Adrenal gland (tissue), 12 donors: Measurements from ENCODE around the gene CHPT1. TPM values are rescaled to one million over a fixed set of nuclear protein-coding genes. Genes with fewer than 3 reads are reported as not detected.

Experiments
- DNase-seq, 7 donors: peaks; one replicate each; pipeline ENCODE4 v3.0.0-alpha.2; 2019 to 2020
- H3K27ac ChIP-seq, 5 donors: fragments of 200-600 bp; sonication (generic) in 4 of 5; 1 replicate in 3 of 5; 2 replicates in 2 of 5; pipeline versions ENCODE4 v1.5.1 to v1.8.0; 2016 to 2020; ENCODE audit warnings: mild to moderate bottlenecking in 1 of 5
- H3K27me3 ChIP-seq: fragments of 200-600 bp; 2 replicates; pipeline ENCODE4 v1.8.0; 2021
- H3K36me3 ChIP-seq, 2 donors: fragments of 200-600 bp; replicated peaks in 1 of 2; 1 replicate in 1 of 2; 2 replicates in 1 of 2; pipeline versions ENCODE4 v1.5.1 to v1.8.0; 2018 to 2022
- H3K4me1 ChIP-seq, 2 donors: fragments of 200-600 bp; replicated peaks in 1 of 2; 1 replicate in 1 of 2; 2 replicates in 1 of 2; pipeline versions ENCODE4 v1.5.1 to v1.8.0; 2018 to 2021
- H3K4me3 ChIP-seq, 4 donors: fragments of 200-600 bp; sonication (generic) in 3 of 4; one replicate each; pipeline ENCODE4 v1.5.1; 2016 to 2018
- H3K9me3 ChIP-seq, 3 donors: fragments of 200-600 bp; sonication (generic) in 1 of 3; replicated peaks in 1 of 3; 1 replicate in 2 of 3; 2 replicates in 1 of 3; pipeline versions ENCODE4 v1.5.1 to v1.8.0; 2016 to 2021
- POLR2A ChIP-seq, 2 donors: fragments of 450-650 bp; IDR thresholded peaks; one replicate each; pipeline ENCODE4 v1.6.1; 2017; ENCODE audit warnings: antibody characterized with exemption in 2 of 2, mild to moderate bottlenecking in 2 of 2, moderate library complexity in 1 of 2
- WGBS, 4 donors: extraction: QIAGEN DNeasy Blood & Tissue Kit in 2 of 4; methylation state at CpG; one replicate each; pipeline versions ENCODE4 v1.1.5 to v1.1.7; 2013 to 2017; 5-methylcytosine and 5-hydroxymethylcytosine counted together
- intact Hi-C, 2 donors: fragments of 100-400 bp; cut with DNase I; formaldehyde crosslinking; loops; one replicate each; pipeline versions ENCODE4 v1.14.1 to v1.15.0; 2022 to 2023
- polyA plus RNA-seq, 3 donors: library from polyadenylated mRNA; stranded (reverse); fragments of 200-250 nt in 2 of 3; fragments of 350-450 nt in 1 of 3; fragmentation: Illumina TruSeq in 1 of 3; extraction: RNeasy Lipid Tissue Mini Kit (QIAGEN cat#74804) in 1 of 3; gene quantifications; one replicate each; pipeline ENCODE4 v1.2.3, GENCODE V29; 2013 to 2014
- total RNA-seq, 9 donors: library from RNA; depleted of rRNA in 4 of 9; stranded (reverse); fragments of >200 nt in 4 of 9; fragments of 120-200 nt in 1 of 9; fragmentation: NEBNext Ultra II Directional in 1 of 9; extraction: Animal tissue kit (Norgen Biotek cat#: 25700) in 1 of 9; gene quantifications; one replicate each; pipeline versions ENCODE4 v1.1.0 to v1.2.4, GENCODE V29; 2013 to 2023
- TF ChIP-seq, protein P1 (sequence below), 6 experiments: fragments of 450-650 bp in 4 of 6; fragments of 200-600 bp in 2 of 6; sonication (generic) in 1 of 6; IDR thresholded peaks; 1 replicate in 5 of 6; 2 replicates in 1 of 6; pipeline versions ENCODE4 v1.5.1 to v1.8.0; 2016 to 2021; ENCODE audit warnings: antibody characterized with exemption in 6 of 6, mild to moderate bottlenecking in 2 of 6, moderate library complexity in 1 of 6
- donor health status: healthy with polysubstance abuse.
- donor health status: Bipolar disorder and iron deficiency.
- donor health status: DM: yes; HTN: yes; CAD: no.
- donor health status: DM: no; HTN: no; CAD: no.
- donor health status: DM: no; HTN: no; CAD: no.
- donor health status: DM: yes; HTN: yes; CAD: no.

Gene CHPT1
- total and polyA plus RNA-seq, 12 donors = 20.4 to 190 (median 90.6) TPM

DNA sequence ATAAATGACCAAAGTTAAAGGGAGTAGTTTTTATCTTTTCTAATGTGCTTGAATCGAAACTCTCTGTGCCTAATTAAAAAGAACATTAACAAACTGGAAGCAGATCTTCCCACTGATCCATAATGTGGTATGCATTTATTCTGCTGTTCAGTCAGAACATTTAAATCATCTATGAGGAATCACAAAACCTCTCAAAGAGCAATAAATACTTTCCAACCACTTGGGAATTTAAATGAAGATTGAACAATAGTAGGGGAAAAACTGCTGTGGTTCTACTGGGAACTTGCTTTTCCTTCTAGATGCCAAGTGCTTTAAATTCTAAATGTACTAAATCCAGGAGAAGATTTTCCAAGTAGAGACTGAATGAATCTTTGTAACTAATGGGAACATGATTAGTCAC, 12.3 kb upstream of the CHPT1 start:
- H3K4me3 ChIP-seq = no peak overlapping the region
- DNase-seq = no peak
- H3K27ac ChIP-seq = no peak overlapping the region

DNA sequence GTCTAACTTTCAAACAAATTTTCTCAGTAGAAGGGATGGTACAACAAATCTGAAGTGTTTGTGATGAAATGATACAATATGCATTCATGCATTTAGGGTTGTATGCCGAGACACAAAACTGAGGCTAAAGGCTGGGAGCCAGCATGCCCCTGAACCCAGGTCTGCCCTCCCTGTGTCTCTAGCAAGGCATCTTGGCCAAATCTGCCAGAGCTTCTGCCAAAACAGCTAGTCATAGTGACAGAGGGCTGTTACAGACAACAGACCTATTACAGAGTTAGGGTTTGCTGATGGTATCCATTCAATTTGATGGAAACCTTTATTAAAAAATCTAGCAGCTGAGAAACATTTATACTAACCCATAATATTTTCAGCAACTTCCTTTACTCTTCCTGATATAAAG, 11.3 kb upstream of the CHPT1 start:
- no peak overlapping the region for H3K27ac ChIP-seq
- no peaks in the 10 kb centered on the region for H3K27me3 ChIP-seq
- no peaks in the 10 kb centered on the region for H3K9me3 ChIP-seq
- peak in 2 of 7 donors; percentile 12 to 31 for DNase-seq
- H3K36me3 ChIP-seq = no peaks in the 10 kb centered on the region
- TF ChIP-seq, protein P1, sequence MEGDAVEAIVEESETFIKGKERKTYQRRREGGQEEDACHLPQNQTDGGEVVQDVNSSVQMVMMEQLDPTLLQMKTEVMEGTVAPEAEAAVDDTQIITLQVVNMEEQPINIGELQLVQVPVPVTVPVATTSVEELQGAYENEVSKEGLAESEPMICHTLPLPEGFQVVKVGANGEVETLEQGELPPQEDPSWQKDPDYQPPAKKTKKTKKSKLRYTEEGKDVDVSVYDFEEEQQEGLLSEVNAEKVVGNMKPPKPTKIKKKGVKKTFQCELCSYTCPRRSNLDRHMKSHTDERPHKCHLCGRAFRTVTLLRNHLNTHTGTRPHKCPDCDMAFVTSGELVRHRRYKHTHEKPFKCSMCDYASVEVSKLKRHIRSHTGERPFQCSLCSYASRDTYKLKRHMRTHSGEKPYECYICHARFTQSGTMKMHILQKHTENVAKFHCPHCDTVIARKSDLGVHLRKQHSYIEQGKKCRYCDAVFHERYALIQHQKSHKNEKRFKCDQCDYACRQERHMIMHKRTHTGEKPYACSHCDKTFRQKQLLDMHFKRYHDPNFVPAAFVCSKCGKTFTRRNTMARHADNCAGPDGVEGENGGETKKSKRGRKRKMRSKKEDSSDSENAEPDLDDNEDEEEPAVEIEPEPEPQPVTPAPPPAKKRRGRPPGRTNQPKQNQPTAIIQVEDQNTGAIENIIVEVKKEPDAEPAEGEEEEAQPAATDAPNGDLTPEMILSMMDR (IDR thresholded peaks at IDR 0.05) = no peak
- TF ChIP-seq POLR2A (IDR thresholded peaks at IDR 0.05) = no peak
- intact Hi-C loops = no loop called here
- H3K4me1 ChIP-seq = no peaks in the 10 kb centered on the region
- no peak overlapping the region for H3K4me3 ChIP-seq
- WGBS, 4 donors = 54 to 79% (median 66%) methylated on average over 1 of the region's 1 CpG

More for the DNA sequence above, 12.3 kb upstream of the CHPT1 start:
- peaks cover 0 to 8% of the 10 kb centered on the region in 2 donors for H3K4me1 ChIP-seq
- intact Hi-C loops = no loop called here
- TF ChIP-seq, protein P1 (IDR thresholded peaks at IDR 0.05) = no peak
- no peak for TF ChIP-seq POLR2A (IDR thresholded peaks at IDR 0.05)
- H3K9me3 ChIP-seq = no peaks in the 10 kb centered on the region
- WGBS, 4 donors = 80 to 87% (median 85%) methylated on average over 1 of the region's 1 CpG
- no peaks in the 10 kb centered on the region for H3K27me3 ChIP-seq
- no peaks in the 10 kb centered on the region for H3K36me3 ChIP-seq

DNA sequence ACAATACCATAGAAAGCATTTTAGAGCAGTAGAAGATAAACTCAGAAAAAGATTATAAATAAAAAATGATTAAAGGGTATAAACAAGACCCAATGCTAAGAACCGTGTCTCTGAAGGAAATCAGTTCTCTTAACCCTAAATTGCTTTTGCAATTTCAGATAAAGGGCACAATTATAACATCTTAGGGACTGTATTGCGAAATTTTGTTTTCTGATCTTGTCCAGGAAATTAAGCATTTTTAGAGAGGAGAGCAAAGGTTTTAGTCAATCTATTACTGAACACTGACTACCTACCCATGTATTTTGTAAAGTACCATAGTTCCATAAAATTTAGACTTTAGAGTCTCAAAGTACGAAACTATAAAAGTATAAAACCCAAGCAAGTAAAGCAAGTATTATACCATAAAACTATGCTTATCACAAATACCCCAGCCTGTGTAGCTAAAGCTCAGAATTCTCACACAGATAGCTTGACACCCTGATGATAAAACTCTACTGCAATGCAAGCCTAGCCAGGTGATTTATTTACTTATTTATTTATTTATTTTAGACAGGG, 6.8 kb upstream of the CHPT1 start:
- Histone ChIP-seq H3K27ac (no peak overlapping the region), H3K36me3 (no peaks in the 10 kb centered on the region), H3K9me3 (no peaks in the 10 kb centered on the region), H3K27me3 (no peaks in the 10 kb centered on the region), H3K4me3 (no peak overlapping the region), H3K4me1 (no peaks in the 10 kb centered on the region)
- DNase-seq = no peak
- intact Hi-C loops = no loop called here
- 50 to 61% (median 55%) methylated on average over 3 of the region's 3 CpGs for WGBS, 4 donors
- no peak for TF ChIP-seq POLR2A (IDR thresholded peaks at IDR 0.05)
- TF ChIP-seq, protein P1 (IDR thresholded peaks at IDR 0.05) = no peak

DNA sequence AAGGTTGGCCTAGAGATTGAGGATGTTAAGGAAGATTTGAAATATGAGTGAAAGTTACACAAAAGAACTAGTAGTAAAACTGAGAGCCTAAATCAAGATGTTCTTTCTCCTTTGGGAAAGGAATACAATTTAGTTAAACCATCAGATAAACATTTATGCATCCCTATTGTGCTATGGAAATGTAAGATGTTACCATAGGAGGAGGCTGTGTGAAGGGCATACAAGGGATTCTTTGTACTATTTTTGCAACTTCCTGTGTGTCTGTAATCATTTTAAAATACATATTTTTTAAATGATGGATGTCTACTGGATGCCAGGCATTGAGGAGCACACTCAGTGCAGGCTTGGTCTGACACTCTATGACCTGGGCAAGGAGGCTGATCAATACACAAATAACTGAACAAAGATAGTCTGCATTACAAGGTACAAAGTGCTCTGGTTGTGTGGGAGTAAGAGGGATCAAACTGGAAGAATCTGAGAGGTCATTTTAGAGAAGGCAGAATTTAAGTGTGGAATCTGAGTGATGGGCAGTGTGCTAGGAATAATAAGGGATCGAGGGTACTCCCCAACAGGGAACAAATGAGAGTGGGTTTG, 5.8 kb upstream of the CHPT1 start:
- peaks cover 7 to 9% of the 10 kb centered on the region in 2 donors for H3K4me1 ChIP-seq
- no peak overlapping the region for H3K27ac ChIP-seq
- no peaks in the 10 kb centered on the region for H3K27me3 ChIP-seq
- no peaks in the 10 kb centered on the region for H3K36me3 ChIP-seq
- H3K4me3 ChIP-seq = no peak overlapping the region
- intact Hi-C loops = no loop called here
- 87 to 96% (median 90%) methylated on average over 1 of the region's 1 CpG for WGBS, 4 donors
- no peak for DNase-seq
- TF ChIP-seq, protein P1 (IDR thresholded peaks at IDR 0.05) = no peak
- no peak for TF ChIP-seq POLR2A (IDR thresholded peaks at IDR 0.05)
- no peaks in the 10 kb centered on the region for H3K9me3 ChIP-seq
